NB4 (cell line): ENCODE results near the gene EMCN.
"Not testable (repeated sequence)": the region's sequence is repeated elsewhere in the genome, so short reads cannot be mapped to it uniquely, and the experiment has no call there.

ENCODE experiments used
- DNase-seq: peaks from one replicate; pipeline ENCODE4 v3.0.0; 2010; ENCODE audit warnings: low read depth
- H3K4me3 ChIP-seq: one replicate; pipeline ENCODE4 v1.5.1; 2011; ENCODE audit warnings: mild to moderate bottlenecking, low read depth, low read length, moderate library complexity
- CTCF ChIP-seq: IDR thresholded peaks from one replicate; pipeline ENCODE4 v1.5.1; 2012; ENCODE audit warnings: low read depth, low read length
- MAX ChIP-seq: IDR thresholded peaks from 2 replicates; pipeline ENCODE4 v1.6.1; 2011; ENCODE audit warnings: low read depth, low read length
- MYC ChIP-seq: IDR thresholded peaks from 2 replicates; pipeline ENCODE4 v1.6.1; 2011; ENCODE audit warnings: low read depth, low read length
- POLR2A ChIP-seq: IDR thresholded peaks from 2 replicates; pipeline ENCODE4 v1.6.1; 2011; ENCODE audit warnings: mild to moderate bottlenecking; ENCODE audit not compliant: insufficient read length; ENCODE audit errors: extremely low read depth

EMCN gene

GRCh38 chr4:100357542-100357941 lies 160.3 kb downstream of the EMCN start:
- TF ChIP-seq MYC (no peak), CTCF (no peak), MAX (no peak), POLR2A (no peak)
- peak; percentile 7 for DNase-seq
- H3K4me3 ChIP-seq: no peak overlapping the region

GRCh38 chr4:100356172-100356571 lies 161.7 kb downstream of the EMCN start:
- DNase-seq: no peak
- H3K4me3 ChIP-seq: no peak overlapping the region
- TF ChIP-seq CTCF (no peak), MYC (no peak)

- H3K4me3 ChIP-seq, DNase-seq: not testable (repeated sequence)
These were observed 165.5 kb downstream of the EMCN start for GRCh38 chr4:100352352-100352751.

GRCh38 chr4:100348473-100348872 lies 169.3 kb downstream of the EMCN start:
- no peak overlapping the region for H3K4me3 ChIP-seq
- peak; percentile 34 for DNase-seq
- TF ChIP-seq POLR2A (no peak), MAX (no peak), MYC (no peak), CTCF (no peak)

GRCh38 chr4:100347241-100347640 lies 170.6 kb downstream of the EMCN start:
- H3K4me3 ChIP-seq: no peak overlapping the region
- TF ChIP-seq CTCF: no peak
- no peak for DNase-seq

- TF ChIP-seq POLR2A (no peak), CTCF (no peak)
- DNase-seq: no peak
- H3K4me3 ChIP-seq: no peak overlapping the region
These were observed 172.2 kb downstream of the EMCN start for GRCh38 chr4:100345585-100345984.
